ENCODE data around the gene MRPL48.
"Not testable (repeated sequence)": the region's sequence is repeated elsewhere in the genome, so short reads cannot be mapped to it uniquely, and the experiment has no call there.

The MRPL48 gene

DNA sequence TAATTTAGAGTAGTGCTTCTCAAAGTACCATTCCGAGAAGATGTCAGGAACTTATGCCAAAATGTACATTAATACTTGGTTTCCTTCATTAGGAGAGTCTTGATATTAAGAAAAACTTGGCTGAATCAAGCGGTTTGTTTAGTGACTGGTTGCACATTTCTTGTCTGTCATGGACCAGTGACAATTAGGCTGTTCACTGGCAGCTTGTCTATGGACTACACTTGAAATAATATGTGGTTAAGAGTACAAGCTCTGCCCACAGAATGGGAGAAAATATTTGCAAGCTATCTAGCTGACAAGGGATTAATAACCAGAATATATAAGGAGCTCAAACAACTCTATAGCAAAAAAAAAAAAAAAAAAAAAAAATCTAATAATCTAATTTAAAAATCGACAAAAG is 64.4 kb downstream of the MRPL48 start:
- no peak for DNase-seq

- no peak for DNase-seq
These were observed 67.0 kb downstream of the MRPL48 start for GRCh38 chr11:73854680-73855079.

- DNase-seq = no peak
These were observed 68.4 kb downstream of the MRPL48 start for GRCh38 chr11:73856031-73856567.

- DNase-seq = no peak
These were observed 72.0 kb downstream of the MRPL48 start for GRCh38 chr11:73859671-73860070.

DNA sequence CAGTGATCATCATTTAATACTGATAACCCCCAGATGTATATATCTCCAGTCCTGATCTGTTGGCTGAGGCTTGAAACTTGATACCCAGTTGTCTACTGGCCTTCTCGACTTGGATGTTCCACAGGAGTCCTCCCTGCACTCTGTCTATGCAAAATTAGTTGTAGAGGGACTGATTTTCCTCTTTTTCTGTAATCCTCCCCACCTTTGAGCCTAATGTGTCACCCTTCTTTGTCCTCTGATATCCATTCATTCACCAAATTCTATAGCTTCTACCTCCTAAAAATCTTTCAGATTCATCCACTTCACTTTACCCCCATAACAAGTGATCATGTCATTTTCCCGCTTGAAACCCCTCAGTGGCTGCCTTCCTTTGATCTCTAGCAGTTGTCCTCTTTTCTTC is 72.5 kb downstream of the MRPL48 start:
- DNase-seq = no peak

- no peak for DNase-seq
These were observed 75.3 kb downstream of the MRPL48 start for GRCh38 chr11:73862986-73863385.

- DNase-seq = no peak
These were observed 78.5 kb downstream of the MRPL48 start for GRCh38 chr11:73866095-73866579.

- no peak for DNase-seq
These were observed 78.9 kb downstream of the MRPL48 start for GRCh38 chr11:73866586-73866996.

- DNase-seq = no peak
These were observed 81.8 kb downstream of the MRPL48 start for GRCh38 chr11:73869332-73869949.

DNA sequence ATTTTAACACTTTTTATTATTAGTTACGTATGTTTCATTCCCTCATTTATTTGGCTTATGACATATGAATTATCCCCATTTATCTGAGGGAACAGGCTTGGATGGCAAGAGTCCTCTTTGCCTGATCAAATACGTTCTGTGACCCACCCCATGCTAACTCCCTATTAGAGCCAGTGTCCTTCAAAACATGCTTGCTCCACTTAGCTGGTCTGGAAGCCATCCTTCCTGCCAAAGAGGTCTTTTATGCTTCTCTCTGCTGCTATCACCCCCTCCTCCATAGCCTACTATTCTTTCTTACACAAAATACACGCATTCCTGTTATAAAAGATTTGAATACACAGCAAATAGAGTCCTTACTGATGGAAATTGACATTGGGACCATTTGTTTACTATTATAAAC is 82.6 kb downstream of the MRPL48 start:
- no peak for DNase-seq

DNA sequence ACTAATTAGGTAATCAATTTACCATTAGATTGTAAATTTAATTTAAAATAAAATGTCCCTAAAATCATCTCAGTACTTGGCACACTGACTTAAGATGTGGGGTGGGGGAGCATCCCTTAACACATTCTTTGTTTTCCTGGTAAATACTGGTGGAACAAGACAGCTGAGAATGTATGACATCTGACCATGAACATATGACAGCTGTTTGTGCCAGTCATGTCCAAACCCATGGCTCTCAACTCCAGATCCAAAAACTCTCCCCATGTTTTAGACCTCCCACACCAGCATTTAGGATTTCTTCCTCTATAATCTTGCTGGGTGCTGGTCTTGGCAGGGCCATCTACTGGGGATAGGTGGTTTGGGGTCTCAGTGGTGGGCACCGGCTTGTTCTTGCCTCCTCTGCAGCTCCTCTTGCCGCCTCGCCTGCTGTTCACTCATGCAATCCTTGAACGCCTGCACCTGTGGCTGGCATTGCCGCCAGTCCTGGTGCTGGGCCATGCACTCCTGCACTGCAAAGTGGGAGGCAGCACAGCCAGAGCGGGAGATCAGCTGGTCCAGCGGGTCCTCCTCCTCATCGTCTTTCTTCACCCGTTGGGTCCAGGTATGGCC is 85.2 kb downstream of the MRPL48 start:
- DNase-seq = no peak

DNA sequence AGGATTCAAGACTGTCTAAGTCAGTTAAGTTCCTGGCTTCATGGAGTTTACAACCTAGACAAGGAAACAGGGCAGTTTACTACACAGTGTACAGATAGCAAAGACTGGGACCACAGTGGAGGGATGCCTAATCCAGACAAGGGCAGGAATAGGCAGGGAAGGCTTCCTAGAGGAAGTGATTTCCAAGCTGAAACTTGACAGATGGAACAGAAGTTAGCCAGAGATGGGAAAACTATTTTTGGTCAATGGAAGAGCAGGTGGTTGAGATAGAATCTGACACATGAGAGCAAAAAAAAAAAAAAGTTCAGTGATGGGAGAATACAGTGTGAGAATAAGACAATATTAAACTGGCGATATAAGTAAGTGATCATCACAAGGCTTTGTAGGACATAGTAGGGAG is 87.7 kb downstream of the MRPL48 start:
- no peak for DNase-seq

DNA sequence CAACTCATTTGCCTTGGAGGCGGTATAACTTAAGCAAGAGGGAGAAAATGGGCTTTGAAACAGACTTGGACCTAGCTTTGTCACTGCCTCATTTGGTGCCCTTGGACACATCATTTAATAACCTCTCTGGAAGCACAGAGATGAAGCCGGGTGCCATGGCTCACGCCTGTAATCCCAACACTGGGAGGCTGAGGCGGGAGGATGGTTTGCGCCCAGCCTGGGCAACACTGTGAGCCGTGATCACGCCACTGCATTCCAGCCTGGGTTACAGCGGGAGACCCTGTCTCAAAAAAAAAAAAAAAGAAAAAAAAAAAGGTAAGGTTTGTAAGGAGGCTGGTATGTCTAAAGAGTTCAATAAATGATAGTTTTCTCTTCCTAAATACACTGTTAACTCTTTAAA is 88.2 kb downstream of the MRPL48 start:
- DNase-seq = no peak

GRCh38 chr11:73876424-73877310 is 89.0 kb downstream of the MRPL48 start, which contains the start of the genes COA4 and PAAF1:
COA4 (minus strand) TSS chr11:73876846; CDS start chr11:73873378, 3,468 bp downstream.
PAAF1 (plus strand) TSS chr11:73876999; CDS start chr11:73877022, 23 bp downstream.
- peak; percentile 94 for DNase-seq

DNA sequence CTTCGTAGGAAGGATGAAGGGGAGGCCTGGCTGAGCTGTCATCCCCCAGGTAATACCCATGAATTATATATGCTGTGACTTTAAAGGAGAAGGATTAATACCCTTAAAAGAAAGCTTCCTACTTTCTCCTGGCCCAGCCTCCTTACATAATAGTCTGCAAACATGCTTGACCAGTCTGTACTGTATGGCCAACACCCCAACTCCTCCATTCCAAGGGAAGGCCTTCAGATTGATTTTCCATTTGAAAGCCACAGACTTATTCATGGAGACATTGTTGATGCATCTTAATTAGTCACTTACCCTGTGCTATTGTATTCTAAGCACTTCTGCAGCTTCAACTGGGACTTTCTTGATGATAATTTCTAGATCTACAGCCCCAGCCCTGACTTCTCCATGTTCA is 91.1 kb downstream of the MRPL48 start:
- DNase-seq = no peak

DNA sequence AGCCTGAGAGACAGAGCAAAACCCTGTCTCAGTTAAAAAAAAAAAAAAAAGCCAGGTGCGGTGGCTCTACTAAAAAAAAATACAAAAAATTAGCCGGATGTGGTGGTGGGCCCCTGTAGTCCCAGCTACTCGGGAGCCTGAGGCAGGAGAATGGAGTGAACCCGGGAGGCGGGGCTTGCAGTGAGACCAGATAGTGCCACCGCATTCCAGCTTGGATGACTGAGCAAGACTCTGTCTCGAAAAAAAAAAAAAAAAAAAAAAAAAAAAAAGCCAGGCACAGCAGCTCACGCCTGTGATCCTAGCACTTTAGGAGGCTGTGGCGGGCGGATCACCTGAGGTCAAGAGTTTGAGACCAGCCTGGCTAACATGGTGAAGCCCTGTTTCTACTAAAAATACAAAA is 92.8 kb downstream of the MRPL48 start:
- not testable (repeated sequence) for DNase-seq

GRCh38 chr11:73883856-73884255 is 96.2 kb downstream of the MRPL48 start:
- DNase-seq = no peak

GRCh38 chr11:73888244-73888643 is 100.6 kb downstream of the MRPL48 start:
- DNase-seq = no peak

DNA sequence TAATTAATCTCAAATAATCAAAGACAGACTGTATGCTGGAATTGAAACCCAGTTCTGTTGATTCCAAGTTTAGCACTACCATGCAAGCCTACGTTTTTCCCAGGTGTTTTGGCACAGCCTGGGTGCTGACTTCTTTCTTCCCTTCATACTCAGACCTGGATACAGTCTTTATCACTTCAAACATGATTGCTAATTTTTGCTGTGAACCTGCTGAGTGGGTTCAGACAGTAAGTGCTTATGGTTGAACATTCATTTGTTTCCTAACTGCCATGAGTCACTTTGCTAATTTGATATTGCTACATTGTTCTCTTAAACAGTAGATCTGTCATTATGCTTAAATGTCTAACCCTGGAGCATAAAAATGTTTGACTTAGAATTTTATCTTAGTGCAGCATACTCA is 101.3 kb downstream of the MRPL48 start:
- DNase-seq = no peak

- no peak for DNase-seq
These were observed 101.9 kb downstream of the MRPL48 start for GRCh38 chr11:73889536-73889935.

DNA sequence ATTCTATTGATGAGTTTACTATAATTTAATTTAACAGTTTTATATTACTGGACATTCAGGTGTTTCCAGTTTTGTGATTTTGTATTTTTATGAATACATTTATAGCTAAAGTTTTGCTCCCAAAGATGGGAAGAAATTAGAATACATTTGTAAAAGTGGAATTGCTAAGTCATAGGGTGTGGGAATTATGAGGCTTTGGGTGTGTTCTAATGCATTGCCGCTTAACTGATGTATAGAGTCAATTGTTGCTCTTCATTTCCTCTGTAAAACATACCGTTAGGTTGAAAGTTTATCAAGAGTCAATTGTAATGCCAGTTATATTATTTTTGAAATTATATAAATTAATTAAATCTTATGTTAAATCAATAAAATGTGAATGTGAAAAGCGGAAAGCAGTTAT is 105.4 kb downstream of the MRPL48 start:
- DNase-seq = no peak

GRCh38 chr11:73894725-73895335 is 107.2 kb downstream of the MRPL48 start:
- no peak for DNase-seq

DNA sequence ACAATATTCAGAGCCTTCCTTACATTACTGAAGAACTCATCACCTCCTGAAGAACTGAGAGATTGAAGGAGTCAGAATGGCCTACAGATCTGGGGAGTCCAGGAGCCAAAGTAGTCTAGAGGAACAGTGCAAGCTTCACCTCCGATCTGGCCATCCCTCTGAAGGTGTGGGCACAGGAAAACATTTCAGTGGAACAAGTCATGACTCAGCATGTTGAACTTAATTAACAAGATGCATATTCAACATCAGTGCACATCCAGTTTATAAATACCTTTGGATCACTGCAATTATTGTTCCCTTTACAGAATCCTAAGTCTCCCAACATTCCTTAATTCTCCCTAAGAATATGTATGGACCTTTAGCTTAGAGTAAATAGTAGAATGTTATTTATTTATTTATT is 114.6 kb downstream of the MRPL48 start:
- DNase-seq = no peak

Data from CD4-positive, alpha-beta T cell treated with Interleukin-4 for 4 hours (primary cell).